ENCODE results near the gene HIGD1B. TPM values are rescaled to one million over a fixed set of nuclear protein-coding genes. Genes with fewer than 3 reads are reported as not detected.
"Not testable (repeated sequence)": the region's sequence is repeated elsewhere in the genome, so short reads cannot be mapped to it uniquely, and the experiment has no call there.

The HIGD1B gene
- total RNA-seq, 1 experiment from 2014 or later = not detected

- CTCF ChIA-PET; H3K4me3 ChIP-seq (ENCODE audit: low read depth in 2 of 2, low read length in 2 of 2); intact Hi-C loops (cut with micrococcal nuclease; ENCODE audit: unreplicated experiment); H3K27me3 ChIP-seq (ENCODE audit: control insufficient read depth, insufficient read depth, low read length); POLR2A ChIA-PET; BruUV-seq (replicated peaks); H3K9me3 ChIP-seq (ENCODE audit: control insufficient read depth, insufficient read depth, low read depth, low read length); H3K36me3 ChIP-seq (ENCODE audit: control insufficient read depth, insufficient read depth, low read length); DNase-seq (ENCODE audit: low read depth, low spot score); in situ Hi-C loops (cut with HindIII; ENCODE audit: low pct_unique_long_range_greater_than_20kb, low sequenced_read_pairs); ATAC-seq: not testable (repeated sequence)
- Histone ChIP-seq H3K27ac (ENCODE audit: low read length) (peak overlapping the region; percentile 72), H3K4me1 (ENCODE audit: control insufficient read depth, insufficient read depth, low read length) (peaks cover 24% of the 10 kb centered on the region)
Measured at GRCh38 chr17:44818508-44818907, 29.2 kb upstream of the HIGD1B start.

- Histone ChIP-seq H3K27me3 (ENCODE audit: control insufficient read depth, insufficient read depth, low read length) (no peaks in the 10 kb centered on the region), H3K9me3 (ENCODE audit: control insufficient read depth, insufficient read depth, low read depth, low read length) (no peaks in the 10 kb centered on the region), H3K27ac (ENCODE audit: low read length) (peak overlapping the region; percentile 90), H3K4me3 (ENCODE audit: low read depth in 2 of 2, low read length in 2 of 2) (peak overlapping the region; percentile 7 to 26; a peak in 3 of 4 replicates), H3K4me1 (ENCODE audit: control insufficient read depth, insufficient read depth, low read length) (peaks cover 28% of the 10 kb centered on the region), H3K36me3 (ENCODE audit: control insufficient read depth, insufficient read depth, low read length) (no peaks in the 10 kb centered on the region)
- ATAC-seq (peak; percentile 91), DNase-seq (ENCODE audit: low read depth, low spot score) (peak; percentile 78)
- TF ChIP-seq POLR2AphosphoS5 (IDR thresholded peaks at IDR 0.05; ENCODE audit: low read depth, low read length) = no peak; the same call in 1 of the 2 replicates
- TF ChIP-seq CTCF (IDR thresholded peaks at IDR 0.05) = no peak
- TF ChIP-seq SIN3A (IDR thresholded peaks at IDR 0.05; ENCODE audit: borderline replicate concordance, insufficient read depth, low read depth, low read length) = no peak
- TF ChIP-seq REST (IDR thresholded peaks at IDR 0.05; ENCODE audit: insufficient read depth in 1 of 2, low read depth in 2 of 2, low read length in 1 of 2) = no peak
- peak; percentile 71 for TF ChIP-seq TCF7L2 (IDR thresholded peaks at IDR 0.05; ENCODE audit: low read depth, low read length)
- POLR2A ChIA-PET = interaction anchor here (0.6 kb wide), 1 partner anchor 769 kb away, joined by 5 read pairs; no protein-coding TSS in a partner anchor
- in situ Hi-C loops (cut with HindIII; ENCODE audit: low pct_unique_long_range_greater_than_20kb, low sequenced_read_pairs) = no loop called here
- TSS peak; percentile 39 for BruUV-seq (replicated peaks)
- CTCF ChIA-PET = interaction anchor here (1.5 kb wide), 1 partner anchor 26 kb away, joined by 3 read pairs; no protein-coding TSS in a partner anchor
- intact Hi-C loops (cut with micrococcal nuclease; ENCODE audit: unreplicated experiment) = no loop called here
Measured at GRCh38 chr17:44820631-44821212, 27.0 kb upstream of the HIGD1B start.

- intact Hi-C loops (cut with micrococcal nuclease; ENCODE audit: unreplicated experiment); H3K27me3 ChIP-seq (ENCODE audit: control insufficient read depth, insufficient read depth, low read length); H3K4me3 ChIP-seq (ENCODE audit: low read depth in 2 of 2, low read length in 2 of 2); CTCF ChIA-PET; POLR2A ChIA-PET; H3K9me3 ChIP-seq (ENCODE audit: control insufficient read depth, insufficient read depth, low read depth, low read length); H3K36me3 ChIP-seq (ENCODE audit: control insufficient read depth, insufficient read depth, low read length); ATAC-seq; BruUV-seq (replicated peaks); in situ Hi-C loops (cut with HindIII; ENCODE audit: low pct_unique_long_range_greater_than_20kb, low sequenced_read_pairs); DNase-seq (ENCODE audit: low read depth, low spot score): not testable (repeated sequence)
- Histone ChIP-seq H3K27ac (ENCODE audit: low read length) (peak overlapping the region; percentile 97; the same call in 1 of the 2 replicates), H3K4me1 (ENCODE audit: control insufficient read depth, insufficient read depth, low read length) (peaks cover 15% of the 10 kb centered on the region)
Measured at GRCh38 chr17:44825236-44825635, 22.4 kb upstream of the HIGD1B start.

All from Panc1 (cell line).